Upper lobe of left lung (tissue), 6 donors: ENCODE measurements around the gene GABRB3. TPM values are rescaled to one million over a fixed set of nuclear protein-coding genes. Genes with fewer than 3 reads are reported as not detected.

Experiments
- ATAC-seq, 2 donors: fragments of 200-7000 bp; cut with Tn5 transposase; one replicate each; pipeline ENCODE4 v1.9.1; 2022; ENCODE audit warnings: mild to moderate bottlenecking in 2 of 2, moderate library complexity in 2 of 2; ENCODE audit not compliant: low FRiP score in 2 of 2
- DNase-seq, 2 donors: peaks; one replicate each; pipeline ENCODE4 v3.0.0-alpha.2; 2019 to 2020
- H3K27ac ChIP-seq, 4 donors: fragments of 200-600 bp; sonication (generic); one replicate each; pipeline ENCODE4 v1.5.1; 2016 to 2019
- H3K27me3 ChIP-seq, 4 donors: fragments of 200-600 bp; sonication (generic); one replicate each; pipeline ENCODE4 v1.5.1; 2017 to 2019
- H3K36me3 ChIP-seq, 4 donors: fragments of 200-600 bp; sonication (generic); one replicate each; pipeline ENCODE4 v1.5.1; 2016 to 2019
- H3K4me1 ChIP-seq, 4 donors: fragments of 200-600 bp; sonication (generic); one replicate each; pipeline ENCODE4 v1.5.1; 2018 to 2019
- H3K4me3 ChIP-seq, 4 donors: fragments of 200-600 bp; sonication (generic); one replicate each; pipeline ENCODE4 v1.5.1; 2017 to 2019; ENCODE audit warnings: mild to moderate bottlenecking in 2 of 4, moderate library complexity in 1 of 4
- H3K9me3 ChIP-seq, 4 donors: fragments of 200-600 bp; sonication (generic); one replicate each; pipeline ENCODE4 v1.5.1; 2018 to 2019
- EP300 ChIP-seq, 4 donors: sonication (generic); formaldehyde crosslinking; IDR thresholded peaks; one replicate each; pipeline ENCODE4 v1.5.1; 2017; ENCODE audit warnings: antibody characterized with exemption in 4 of 4, control low read depth in 2 of 4
- POLR2A ChIP-seq, 4 donors: fragments of 450-650 bp; IDR thresholded peaks; one replicate each; pipeline ENCODE4 v1.5.1; 2016 to 2017; ENCODE audit warnings: antibody characterized with exemption in 4 of 4, mild to moderate bottlenecking in 2 of 4
- POLR2AphosphoS5 ChIP-seq, 2 donors: sonication (generic); formaldehyde crosslinking; IDR thresholded peaks; one replicate each; pipeline ENCODE4 v1.5.1; 2017; ENCODE audit warnings: antibody characterized with exemption in 2 of 2
- WGBS, 2 donors: methylation state at CpG; one replicate each; pipeline ENCODE4 v1.1.5; 2017 to 2018; 5-methylcytosine and 5-hydroxymethylcytosine counted together
- total RNA-seq, 6 donors: library from RNA; depleted of rRNA in 4 of 6; stranded (reverse); fragments of >200 nt in 4 of 6; gene quantifications; one replicate each; pipeline versions ENCODE4 v1.1.0 to v1.2.1, GENCODE V29; 2016 to 2021
- TF ChIP-seq, protein P1 (sequence below), 6 experiments: fragments of 450-650 bp in 4 of 6; fragments of 200-600 bp in 2 of 6; sonication (generic) in 2 of 6; IDR thresholded peaks; one replicate each; pipeline ENCODE4 v1.5.1; 2016 to 2019; ENCODE audit warnings: antibody characterized with exemption in 6 of 6
- donor health status: DM: no; HTN: no; CAD: no; lungs with moderate emphysema.
- donor health status: DM: no; HTN: yes; CAD: no; lungs with severe emphysema.

GABRB3 gene
- total RNA-seq = 1 to 10 TPM; 1.5 to 6.6 (median 3.7) TPM

DNA sequence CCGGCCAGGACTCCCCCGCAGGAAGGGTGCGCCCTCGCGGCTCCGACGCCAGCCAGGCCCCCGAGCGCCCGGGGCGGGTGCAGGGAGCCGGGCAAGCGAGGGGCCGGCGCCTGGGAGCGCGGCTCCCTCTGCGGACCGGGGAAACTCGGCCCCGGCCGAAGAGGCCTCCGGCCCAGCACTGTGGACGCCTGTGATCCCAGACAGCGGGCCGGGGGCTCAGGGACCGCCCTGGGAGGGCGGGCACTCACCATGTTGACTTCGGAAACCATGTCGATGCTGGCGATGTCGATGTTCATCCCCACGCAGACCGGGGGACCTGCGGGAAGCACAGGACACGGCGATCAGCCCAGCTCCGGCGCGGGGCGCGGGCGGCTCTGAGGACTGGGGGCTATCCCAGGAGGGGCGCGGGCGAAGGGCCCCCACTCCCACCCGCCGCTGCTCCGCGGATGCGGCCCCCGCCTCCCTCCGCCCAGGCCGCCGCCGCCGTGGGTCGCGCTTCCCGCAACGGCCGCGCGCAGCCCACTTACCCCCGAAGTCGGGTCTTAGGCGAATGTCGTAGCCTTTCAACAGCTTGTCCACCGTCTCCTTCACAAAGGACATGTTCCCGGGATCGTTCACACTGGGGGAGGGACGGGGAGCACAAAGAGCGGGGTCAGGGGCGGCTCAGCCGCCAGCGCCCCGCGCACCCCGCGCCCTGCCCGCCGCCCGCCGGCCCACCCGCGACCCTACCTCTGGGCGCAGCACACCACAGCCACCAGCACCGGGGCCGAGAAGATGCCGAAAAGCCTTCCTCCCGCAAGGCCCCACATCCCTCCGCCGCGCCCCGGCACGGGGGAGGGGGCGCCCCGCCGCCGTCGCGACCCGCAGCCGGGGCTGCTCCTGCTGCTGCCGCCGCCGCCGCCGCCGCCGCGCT lies at the start of gene GABRB3:
Gene GABRB3 (minus strand): TSS at position 913 of the 913 bp plus-strand sequence.
- Histone ChIP-seq H3K9me3 (no peaks in the 10 kb centered on the region), H3K27me3 (peaks cover 0 to 22% (median 9%) of the 10 kb centered on the region in 4 donors), H3K36me3 (no peaks in the 10 kb centered on the region), H3K4me3 (peak within 1 kb of the TSS in 3 of 4 donors; percentile 42 to 47 (median 45)), H3K27ac (no peak within 1 kb of the TSS), H3K4me1 (peaks cover 10 to 26% (median 13%) of the 10 kb centered on the region in 4 donors)
- peak in 1 of 2 donors; percentile 80 for DNase-seq
- TF ChIP-seq, protein P1, sequence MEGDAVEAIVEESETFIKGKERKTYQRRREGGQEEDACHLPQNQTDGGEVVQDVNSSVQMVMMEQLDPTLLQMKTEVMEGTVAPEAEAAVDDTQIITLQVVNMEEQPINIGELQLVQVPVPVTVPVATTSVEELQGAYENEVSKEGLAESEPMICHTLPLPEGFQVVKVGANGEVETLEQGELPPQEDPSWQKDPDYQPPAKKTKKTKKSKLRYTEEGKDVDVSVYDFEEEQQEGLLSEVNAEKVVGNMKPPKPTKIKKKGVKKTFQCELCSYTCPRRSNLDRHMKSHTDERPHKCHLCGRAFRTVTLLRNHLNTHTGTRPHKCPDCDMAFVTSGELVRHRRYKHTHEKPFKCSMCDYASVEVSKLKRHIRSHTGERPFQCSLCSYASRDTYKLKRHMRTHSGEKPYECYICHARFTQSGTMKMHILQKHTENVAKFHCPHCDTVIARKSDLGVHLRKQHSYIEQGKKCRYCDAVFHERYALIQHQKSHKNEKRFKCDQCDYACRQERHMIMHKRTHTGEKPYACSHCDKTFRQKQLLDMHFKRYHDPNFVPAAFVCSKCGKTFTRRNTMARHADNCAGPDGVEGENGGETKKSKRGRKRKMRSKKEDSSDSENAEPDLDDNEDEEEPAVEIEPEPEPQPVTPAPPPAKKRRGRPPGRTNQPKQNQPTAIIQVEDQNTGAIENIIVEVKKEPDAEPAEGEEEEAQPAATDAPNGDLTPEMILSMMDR (IDR thresholded peaks at IDR 0.05) = no peak
- TF ChIP-seq POLR2A (IDR thresholded peaks at IDR 0.05) = no peak
- no peak for TF ChIP-seq EP300 (IDR thresholded peaks at IDR 0.05)
- TF ChIP-seq POLR2AphosphoS5 (IDR thresholded peaks at IDR 0.05) = no peak
- 2 to 7% methylated on average over 24 to 45 of the region's 112 CpGs for WGBS, 2 donors
- ATAC-seq = peak in 1 of 2 donors; percentile 31

DNA sequence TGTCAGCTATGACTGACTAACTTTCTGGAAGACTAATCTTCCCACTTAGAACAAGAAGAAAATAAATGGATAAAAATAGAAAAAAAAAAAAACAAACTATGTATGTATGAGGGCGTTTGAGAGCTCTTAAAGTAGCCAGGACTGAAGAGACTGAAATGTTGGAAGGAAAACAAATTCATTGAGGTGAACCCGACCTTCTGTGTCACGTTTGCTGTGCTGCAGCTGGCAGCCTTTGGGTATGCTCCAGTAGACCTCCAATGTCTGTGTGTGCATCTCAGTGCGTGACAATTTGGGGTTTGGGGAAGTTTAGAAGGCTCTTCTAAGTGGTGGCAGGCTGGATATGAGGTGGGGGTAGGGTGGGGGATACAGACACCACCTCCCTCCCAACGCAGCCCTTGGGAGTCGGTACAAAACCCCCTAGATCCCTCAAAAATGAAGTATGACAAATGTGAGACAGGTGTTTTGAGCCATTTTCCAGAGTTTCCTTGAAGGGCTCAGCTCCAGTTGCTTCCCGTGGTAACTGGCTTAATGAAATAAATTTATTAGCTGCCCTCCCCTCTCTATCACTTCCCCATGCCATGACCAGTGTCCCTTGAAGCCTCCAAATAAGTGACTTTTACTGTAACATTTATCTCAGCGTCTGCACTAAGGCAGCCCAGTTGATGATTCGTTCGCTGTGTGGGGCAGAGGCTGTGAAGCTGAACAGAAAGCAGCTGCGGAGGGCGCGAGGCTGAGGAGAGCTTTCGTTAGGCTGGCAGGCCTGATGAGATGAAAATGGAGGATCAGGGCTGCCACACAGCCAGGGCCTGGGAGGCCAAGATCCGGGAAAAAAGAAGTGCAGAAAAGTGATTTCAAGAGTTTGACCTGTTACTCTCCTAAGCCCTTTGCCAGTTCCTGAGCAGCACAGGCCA lies 34.9 kb upstream of the GABRB3 start:
- no peaks in the 10 kb centered on the region for H3K4me1 ChIP-seq
- ATAC-seq (no peak), DNase-seq (no peak)
- no peak for TF ChIP-seq EP300 (IDR thresholded peaks at IDR 0.05)
- TF ChIP-seq, protein P1 (IDR thresholded peaks at IDR 0.05) = no peak
- TF ChIP-seq POLR2AphosphoS5 (IDR thresholded peaks at IDR 0.05) = no peak
- no peak for TF ChIP-seq POLR2A (IDR thresholded peaks at IDR 0.05)
- no peaks in the 10 kb centered on the region for H3K36me3 ChIP-seq
- no peak overlapping the region for H3K4me3 ChIP-seq
- no peak overlapping the region for H3K27ac ChIP-seq
- H3K9me3 ChIP-seq = peaks cover 0 to 6% (median 3%) of the 10 kb centered on the region in 4 donors
- 56 to 60% methylated on average over 15 of the region's 15 CpGs for WGBS, 2 donors
- no peaks in the 10 kb centered on the region for H3K27me3 ChIP-seq

DNA sequence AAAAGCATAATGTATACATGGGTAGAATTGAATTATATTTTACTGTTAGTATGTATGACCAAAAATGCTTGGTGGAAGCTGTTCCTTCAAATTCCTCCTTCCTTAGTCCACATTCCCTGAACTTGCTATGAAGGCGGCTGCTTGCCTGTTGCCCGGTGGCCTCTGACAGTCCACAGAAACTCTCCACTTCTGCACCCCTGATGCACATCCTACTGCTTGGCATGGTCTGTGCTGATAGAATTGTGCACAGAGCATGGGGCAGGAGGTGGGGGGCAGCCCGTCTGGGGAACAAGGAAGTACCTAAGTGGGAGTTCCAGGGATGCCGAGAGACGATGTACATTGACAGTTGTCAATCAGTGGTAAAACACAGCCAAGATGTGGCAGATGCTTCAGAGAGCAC lies 33.7 kb upstream of the GABRB3 start:
- no peaks in the 10 kb centered on the region for H3K27me3 ChIP-seq
- ATAC-seq (no peak), DNase-seq (no peak)
- WGBS, 2 donors = 75 to 80% methylated on average over 5 of the region's 5 CpGs
- no peaks in the 10 kb centered on the region for H3K9me3 ChIP-seq
- TF ChIP-seq EP300 (IDR thresholded peaks at IDR 0.05) (no peak), POLR2A (IDR thresholded peaks at IDR 0.05) (no peak), POLR2AphosphoS5 (IDR thresholded peaks at IDR 0.05) (no peak)
- TF ChIP-seq, protein P1 (IDR thresholded peaks at IDR 0.05) = no peak
- H3K27ac ChIP-seq = no peak overlapping the region
- H3K4me3 ChIP-seq = no peak overlapping the region
- no peaks in the 10 kb centered on the region for H3K4me1 ChIP-seq
- H3K36me3 ChIP-seq = no peaks in the 10 kb centered on the region

DNA sequence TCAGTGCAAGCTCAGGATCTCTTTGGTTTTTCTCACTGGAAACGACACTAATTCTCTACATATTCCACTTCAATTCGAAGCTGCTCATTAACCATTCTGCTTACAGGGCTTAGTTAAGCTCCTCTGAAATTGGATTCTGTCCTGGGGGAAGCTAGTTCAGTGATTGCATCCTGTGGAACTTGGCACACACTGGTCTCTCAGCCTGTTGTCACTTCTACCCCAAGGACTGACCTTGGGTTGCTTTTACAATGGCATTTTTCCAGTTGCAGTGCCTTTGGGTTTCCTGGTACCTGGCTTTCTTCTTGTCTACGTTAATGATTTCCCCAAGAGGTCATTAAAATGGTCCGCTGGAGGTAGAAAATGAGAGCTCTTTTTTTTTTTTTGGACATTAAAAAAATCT lies 33.3 kb upstream of the GABRB3 start:
- no peaks in the 10 kb centered on the region for H3K27me3 ChIP-seq
- no peak overlapping the region for H3K4me3 ChIP-seq
- DNase-seq (no peak), ATAC-seq (no peak)
- no peak overlapping the region for H3K27ac ChIP-seq
- TF ChIP-seq POLR2AphosphoS5 (IDR thresholded peaks at IDR 0.05) (no peak), POLR2A (IDR thresholded peaks at IDR 0.05) (no peak)
- TF ChIP-seq, protein P1 (IDR thresholded peaks at IDR 0.05) = no peak
- H3K4me1 ChIP-seq = no peaks in the 10 kb centered on the region
- WGBS, 2 donors = 42% methylated on average over 4 of the region's 4 CpGs
- no peaks in the 10 kb centered on the region for H3K36me3 ChIP-seq
- H3K9me3 ChIP-seq = no peaks in the 10 kb centered on the region
